ENCODE results near the gene PTPRK. TPM values are rescaled to one million over a fixed set of nuclear protein-coding genes. Genes with fewer than 3 reads are reported as not detected.

Gene PTPRK
- total RNA-seq, 1 experiment from 2014 or later = 34.2 TPM

- BruUV-seq (replicated peaks) = no TSS peak
- Histone ChIP-seq H3K27ac (ENCODE audit: low read depth, low read length) (no peak overlapping the region), H3K27me3 (ENCODE audit: insufficient read depth, low read length) (no peaks in the 10 kb centered on the region), H3K9ac (ENCODE audit: low read length) (no peak overlapping the region), H3K9me2 (ENCODE audit: insufficient read depth) (no peaks in the 10 kb centered on the region), H3K4me3 (replicated peaks in 1 of 2; ENCODE audit: low read depth in 1 of 2, low read length in 2 of 2) (no peak overlapping the region), H3K79me2 (ENCODE audit: insufficient read depth, low read length) (no peaks in the 10 kb centered on the region), H2AFZ (ENCODE audit: low read depth, low read length, poor library complexity, severe bottlenecking) (no peak overlapping the region), H4K20me1 (ENCODE audit: insufficient read depth) (no peaks in the 10 kb centered on the region), H3K36me3 (ENCODE audit: control insufficient read depth in 1 of 2, insufficient read depth in 2 of 2, low read length in 2 of 2) (no peaks in the 10 kb centered on the region), H3K4me2 (ENCODE audit: low read length) (no peak overlapping the region), H3K4me1 (ENCODE audit: control insufficient read depth in 1 of 2, insufficient read depth in 2 of 2, low read length in 2 of 2) (no peaks in the 10 kb centered on the region), H3K9me3 (ENCODE audit: control insufficient read depth in 1 of 2, insufficient read depth in 1 of 2, low read depth in 1 of 2, low read length in 2 of 2) (no peaks in the 10 kb centered on the region)
- CTCF ChIA-PET = no interaction called here
- RAD21 ChIA-PET (ENCODE audit: low non-redundant PET in 1 of 2, low total read pairs in 2 of 2, uncharacterized antibody in 2 of 2, unreplicated experiment in 2 of 2) = no interaction called here
- TF ChIP-seq SRF (IDR thresholded peaks at IDR 0.05; ENCODE audit: low read depth) (no peak), SIN3A (IDR thresholded peaks at IDR 0.05; ENCODE audit: low read depth) (no peak), ZBTB33 (IDR thresholded peaks at IDR 0.05; ENCODE audit: extremely low read depth, insufficient replicate concordance, low read length) (no peak), EZH2phosphoT487 (IDR thresholded peaks at IDR 0.05; ENCODE audit: borderline replicate concordance) (no peak), ZFX (IDR thresholded peaks at IDR 0.05) (no peak)
- ATAC-seq = no peak
- no peak for DNase-seq (ENCODE audit: low read depth, low spot score)
- intact Hi-C loops (cut with micrococcal nuclease) = no loop called here
- POLR2A ChIA-PET = no interaction called here
These were observed 286.9 kb downstream of the PTPRK start for GRCh38 chr6:128233531-128233930.

- Histone ChIP-seq H3K36me3 (ENCODE audit: control insufficient read depth in 1 of 2, insufficient read depth in 2 of 2, low read length in 2 of 2) (no peaks in the 10 kb centered on the region), H3K4me3 (replicated peaks in 1 of 2; ENCODE audit: low read depth in 1 of 2, low read length in 2 of 2) (no peak overlapping the region), H3K79me2 (ENCODE audit: insufficient read depth, low read length) (no peaks in the 10 kb centered on the region), H3K9me3 (ENCODE audit: control insufficient read depth in 1 of 2, insufficient read depth in 1 of 2, low read depth in 1 of 2, low read length in 2 of 2) (no peaks in the 10 kb centered on the region), H3K27me3 (ENCODE audit: insufficient read depth, low read length) (no peaks in the 10 kb centered on the region), H4K20me1 (ENCODE audit: insufficient read depth) (no peaks in the 10 kb centered on the region), H3K9me2 (ENCODE audit: insufficient read depth) (no peaks in the 10 kb centered on the region), H3K27ac (ENCODE audit: low read depth, low read length) (no peak overlapping the region), H3K4me1 (ENCODE audit: control insufficient read depth in 1 of 2, insufficient read depth in 2 of 2, low read length in 2 of 2) (no peaks in the 10 kb centered on the region), H2AFZ (ENCODE audit: low read depth, low read length, poor library complexity, severe bottlenecking) (no peak overlapping the region), H3K4me2 (ENCODE audit: low read length) (no peak overlapping the region), H3K9ac (ENCODE audit: low read length) (no peak overlapping the region)
- CTCF ChIA-PET = no interaction called here
- RAD21 ChIA-PET (ENCODE audit: low non-redundant PET in 1 of 2, low total read pairs in 2 of 2, uncharacterized antibody in 2 of 2, unreplicated experiment in 2 of 2) = no interaction called here
- ATAC-seq (no peak), DNase-seq (ENCODE audit: low read depth, low spot score) (no peak)
- POLR2A ChIA-PET = no interaction called here
- no TSS peak for BruUV-seq (replicated peaks)
- intact Hi-C loops (cut with micrococcal nuclease) = no loop called here
- TF ChIP-seq REST (IDR thresholded peaks at IDR 0.05; ENCODE audit: low read depth) = no peak
- no peak for TF ChIP-seq SRF (IDR thresholded peaks at IDR 0.05; ENCODE audit: low read depth)
- TF ChIP-seq EZH2 (IDR thresholded peaks at IDR 0.05) = no peak
- TF ChIP-seq ZBTB33 (IDR thresholded peaks at IDR 0.05; ENCODE audit: extremely low read depth, insufficient replicate concordance, low read length) = no peak
- no peak for TF ChIP-seq ELF1 (IDR thresholded peaks at IDR 0.05; ENCODE audit: borderline replicate concordance, low read depth)
- no peak for TF ChIP-seq RAD21 (IDR thresholded peaks at IDR 0.05; ENCODE audit: low read depth)
- TF ChIP-seq SIN3A (IDR thresholded peaks at IDR 0.05; ENCODE audit: low read depth) = no peak
- no peak for TF ChIP-seq CEBPB (IDR thresholded peaks at IDR 0.05; ENCODE audit: low read depth)
- TF ChIP-seq MAX (IDR thresholded peaks at IDR 0.05) = no peak
- TF ChIP-seq JUND (IDR thresholded peaks at IDR 0.05) = no peak
These were observed 290.0 kb downstream of the PTPRK start for GRCh38 chr6:128230267-128230989.
